Stimulated activated CD8-positive, alpha-beta memory T cell treated with anti-CD3 and anti-CD28 coated beads, Interleukin-15, amount 100 ng/mL, for 4 hours (primary cell): ENCODE measurements around the gene BEAN1.
"Not testable (repeated sequence)": the region's sequence is repeated elsewhere in the genome, so short reads cannot be mapped to it uniquely, and the experiment has no call there.

Source experiments
- DNase-seq, 2 donors: peaks; one replicate each; pipeline ENCODE4 v3.0.0-alpha.2; 2020; ENCODE audit warnings: low read depth in 2 of 2

BEAN1 gene

GRCh38 chr16:66508914-66509496 is 81.9 kb downstream of the BEAN1 start:
- no peak for DNase-seq

GRCh38 chr16:66509576-66509975 is 82.5 kb downstream of the BEAN1 start:
- no peak for DNase-seq

GRCh38 chr16:66510298-66510697 is 83.2 kb downstream of the BEAN1 start:
- no peak for DNase-seq

- no peak for DNase-seq
Observed at GRCh38 chr16:66510711-66511601, 83.9 kb downstream of the BEAN1 start.

GRCh38 chr16:66511602-66512271 is 84.6 kb downstream of the BEAN1 start:
- DNase-seq = no peak

GRCh38 chr16:66512272-66513110 is 85.4 kb downstream of the BEAN1 start:
- no peak for DNase-seq

- DNase-seq = no peak
Observed at GRCh38 chr16:66513111-66513723, 86.1 kb downstream of the BEAN1 start.

GRCh38 chr16:66514391-66514790 is 87.3 kb downstream of the BEAN1 start:
- DNase-seq = not testable (repeated sequence)

- not testable (repeated sequence) for DNase-seq
Observed at GRCh38 chr16:66514980-66515595, 88.0 kb downstream of the BEAN1 start.

- no peak for DNase-seq
Observed at GRCh38 chr16:66515596-66516508, 88.8 kb downstream of the BEAN1 start.

GRCh38 chr16:66516509-66516807 is 89.4 kb downstream of the BEAN1 start:
- DNase-seq = no peak

GRCh38 chr16:66516808-66517585 is 89.9 kb downstream of the BEAN1 start:
- DNase-seq = peak; percentile 56 to 59

GRCh38 chr16:66517586-66518263 is 90.6 kb downstream of the BEAN1 start:
- no peak for DNase-seq

- DNase-seq = no peak
Observed at GRCh38 chr16:66519482-66520373, 92.6 kb downstream of the BEAN1 start.

- no peak for DNase-seq
Observed at GRCh38 chr16:66520406-66521170, 93.5 kb downstream of the BEAN1 start.

GRCh38 chr16:66521252-66521713 is 94.2 kb downstream of the BEAN1 start:
- no peak for DNase-seq
